Muscle of leg (tissue), 11 donors: ENCODE results near the gene ZFC3H1. TPM values are rescaled to one million over a fixed set of nuclear protein-coding genes. Genes with fewer than 3 reads are reported as not detected.
A peak's percentile ranks its signal among the peaks of the same experiment; 100 is the strongest.
"Not testable (repeated sequence)": the region's sequence is repeated elsewhere in the genome, so short reads cannot be mapped to it uniquely, and the experiment has no call there.

Experiments used
- DNase-seq: peaks from one replicate; pipeline ENCODE4 v3.0.0; 2013
- H3K27ac ChIP-seq: one replicate; pipeline ENCODE4 v1.5.1; 2013; ENCODE audit warnings: mild to moderate bottlenecking, low read length, control low read depth
- H3K27me3 ChIP-seq: one replicate; pipeline ENCODE4 v1.6.1; 2013; ENCODE audit warnings: low read length; ENCODE audit not compliant: control insufficient read depth, insufficient read depth
- H3K36me3 ChIP-seq: one replicate; pipeline ENCODE4 v1.6.1; 2013; ENCODE audit warnings: low read length; ENCODE audit not compliant: control insufficient read depth, insufficient read depth
- H3K4me1 ChIP-seq: one replicate; pipeline ENCODE4 v1.6.1; 2013; ENCODE audit warnings: low read length; ENCODE audit not compliant: control insufficient read depth, insufficient read depth
- H3K4me3 ChIP-seq: one replicate; pipeline ENCODE4 v1.5.1; 2013; ENCODE audit warnings: low read length, control low read depth
- H3K9me3 ChIP-seq: replicated peaks from 2 replicates; pipeline ENCODE4 v1.6.1; 2013; ENCODE audit warnings: low read depth, low read length; ENCODE audit not compliant: control insufficient read depth
- WGBS: methylation state at CpG from one replicate; pipeline ENCODE4 v1.1.5; 2013; ENCODE audit warnings: missing lambda C conversion rate; ENCODE audit not compliant: insufficient coverage; 5-methylcytosine and 5-hydroxymethylcytosine counted together
- polyA plus RNA-seq, 8 donors: library from polyadenylated mRNA; unstranded; fragments of 120-200 nt; gene quantifications; one replicate each; pipeline versions ENCODE4 v1.2.1 to v1.2.3, GENCODE V29; 2013; ENCODE audit warnings: inconsistent platforms in 1 of 8, low replicate concordance in 1 of 8; ENCODE audit not compliant: insufficient read length in 8 of 8, insufficient read depth in 1 of 8
- total RNA-seq: library from RNA; stranded (reverse); fragments of 120-200 nt; gene quantifications from one replicate; pipeline ENCODE4 v1.2.4, GENCODE V29; 2013

The ZFC3H1 gene
- total and polyA plus RNA-seq, 9 donors: 25.5 to 44.3 (median 32.7) TPM

DNA sequence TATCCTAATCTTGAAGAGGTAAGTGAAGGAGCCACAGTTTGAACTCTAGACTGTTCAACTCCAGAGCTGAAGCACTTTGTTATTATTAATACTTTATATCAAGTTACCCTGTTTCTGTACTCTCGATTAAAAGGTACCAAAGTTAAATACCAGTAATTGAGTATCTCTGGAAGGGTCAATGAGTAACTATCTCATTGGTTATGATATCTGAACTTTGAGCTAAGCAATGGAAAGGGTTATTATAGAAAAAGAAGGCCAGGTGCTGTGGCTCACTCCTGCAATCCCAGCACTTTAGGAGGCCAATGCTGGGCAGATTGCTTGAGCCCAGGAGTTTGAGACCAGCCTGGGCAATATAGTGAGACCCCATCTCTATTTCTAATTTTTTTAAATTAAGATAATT is 32.1 kb upstream of the ZFC3H1 start:
- no CpG with 5 or more reads among the region's 1 CpG for WGBS
- no peak overlapping the region for H3K4me3 ChIP-seq
- H3K9me3 ChIP-seq: no peaks in the 10 kb centered on the region
- no peak for DNase-seq
- H3K36me3 ChIP-seq: peaks cover 23% of the 10 kb centered on the region
- no peak overlapping the region for H3K27ac ChIP-seq
- peaks cover 2% of the 10 kb centered on the region for H3K4me1 ChIP-seq
- H3K27me3 ChIP-seq: no peaks in the 10 kb centered on the region

DNA sequence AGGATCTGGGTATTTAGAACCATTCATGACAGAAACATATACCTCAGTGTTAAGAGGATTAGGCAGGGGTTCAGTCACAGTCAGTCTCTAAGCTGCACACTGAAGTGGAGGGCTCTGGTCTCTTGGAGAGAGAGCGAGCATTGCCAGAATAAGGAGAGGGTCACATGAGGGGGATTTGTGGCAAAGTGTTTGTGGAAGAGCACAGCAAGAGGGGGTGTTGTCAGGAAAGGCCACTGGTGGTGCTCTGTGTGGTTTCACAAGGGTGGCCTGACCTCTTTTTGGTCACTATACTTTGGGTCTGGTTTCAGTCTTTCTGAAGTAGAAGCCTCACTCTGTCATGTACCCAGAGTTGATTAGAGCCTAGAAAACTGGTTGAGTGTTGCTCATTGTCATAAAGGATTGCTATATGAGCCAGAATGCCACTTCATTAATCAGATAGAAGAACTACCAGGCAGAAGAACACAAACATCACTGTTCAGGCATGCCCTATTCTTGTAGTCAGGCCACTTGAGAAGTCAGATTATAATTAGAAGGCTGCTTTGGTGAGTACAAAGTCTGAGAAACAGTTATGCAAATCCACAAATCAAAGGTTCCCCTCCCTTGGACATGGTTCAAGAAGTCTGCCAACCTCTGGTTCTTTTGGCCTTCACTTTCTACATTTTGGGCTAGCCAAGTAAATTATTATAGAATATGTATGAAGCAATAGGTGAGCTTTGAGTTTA is 30.6 kb upstream of the ZFC3H1 start:
- Histone ChIP-seq H3K27me3 (no peaks in the 10 kb centered on the region), H3K36me3 (peaks cover 13% of the 10 kb centered on the region), H3K4me3 (no peak overlapping the region), H3K4me1 (peaks cover 2% of the 10 kb centered on the region), H3K27ac (peak overlapping the region; percentile 43), H3K9me3 (no peaks in the 10 kb centered on the region)
- 100% methylated on average over 1 of the region's 1 CpG for WGBS
- no peak for DNase-seq

DNA sequence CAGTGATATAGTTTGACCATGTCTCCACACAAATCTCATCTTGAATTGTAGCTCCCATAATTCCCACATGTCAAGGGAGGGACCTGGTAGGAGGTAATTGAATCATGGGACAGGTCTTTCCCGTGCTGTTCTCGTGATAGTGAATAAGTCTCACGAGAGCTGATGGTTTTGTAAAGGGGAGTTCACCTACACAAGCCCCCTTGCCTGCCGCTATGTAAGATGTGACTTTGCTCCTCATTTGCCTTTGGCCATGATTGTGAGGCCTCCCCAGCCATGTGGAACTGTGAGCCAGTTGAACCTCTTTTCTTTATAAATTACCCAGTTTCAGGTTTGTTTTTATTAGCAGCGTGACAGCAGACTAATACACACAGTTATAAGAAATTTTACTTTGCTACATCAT is 30.0 kb upstream of the ZFC3H1 start:
- not testable (repeated sequence) for H3K27ac ChIP-seq, H3K27me3 ChIP-seq, H3K9me3 ChIP-seq, DNase-seq, H3K36me3 ChIP-seq, H3K4me3 ChIP-seq, H3K4me1 ChIP-seq
- no CpG with 5 or more reads among the region's 5 CpGs for WGBS

DNA sequence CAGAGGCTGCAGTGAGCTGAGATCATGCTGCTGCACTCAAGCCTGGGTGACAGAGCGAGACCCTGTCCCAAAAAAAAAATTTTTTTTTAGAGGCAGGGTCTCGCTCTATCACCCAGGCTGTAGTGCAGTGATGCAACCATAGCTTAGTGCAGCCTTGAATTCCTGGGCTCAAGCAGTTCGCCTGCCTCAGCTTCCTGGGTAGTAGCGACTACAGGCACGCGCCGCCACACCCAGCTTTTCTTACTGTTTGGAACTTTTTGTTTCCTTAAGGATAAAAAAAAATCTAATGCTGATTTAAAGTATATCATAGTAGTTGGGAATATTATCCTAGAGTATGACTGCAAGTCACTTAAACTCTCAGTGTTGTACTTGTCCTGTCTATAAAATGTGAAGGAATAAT is 29.5 kb upstream of the ZFC3H1 start:
- H3K27ac ChIP-seq: no peak overlapping the region
- 100% methylated on average over 2 of the region's 7 CpGs for WGBS
- no peak for DNase-seq
- peaks cover 4% of the 10 kb centered on the region for H3K36me3 ChIP-seq
- H3K27me3 ChIP-seq: no peaks in the 10 kb centered on the region
- no peaks in the 10 kb centered on the region for H3K9me3 ChIP-seq
- H3K4me1 ChIP-seq: peaks cover 5% of the 10 kb centered on the region
- H3K4me3 ChIP-seq: no peak overlapping the region

DNA sequence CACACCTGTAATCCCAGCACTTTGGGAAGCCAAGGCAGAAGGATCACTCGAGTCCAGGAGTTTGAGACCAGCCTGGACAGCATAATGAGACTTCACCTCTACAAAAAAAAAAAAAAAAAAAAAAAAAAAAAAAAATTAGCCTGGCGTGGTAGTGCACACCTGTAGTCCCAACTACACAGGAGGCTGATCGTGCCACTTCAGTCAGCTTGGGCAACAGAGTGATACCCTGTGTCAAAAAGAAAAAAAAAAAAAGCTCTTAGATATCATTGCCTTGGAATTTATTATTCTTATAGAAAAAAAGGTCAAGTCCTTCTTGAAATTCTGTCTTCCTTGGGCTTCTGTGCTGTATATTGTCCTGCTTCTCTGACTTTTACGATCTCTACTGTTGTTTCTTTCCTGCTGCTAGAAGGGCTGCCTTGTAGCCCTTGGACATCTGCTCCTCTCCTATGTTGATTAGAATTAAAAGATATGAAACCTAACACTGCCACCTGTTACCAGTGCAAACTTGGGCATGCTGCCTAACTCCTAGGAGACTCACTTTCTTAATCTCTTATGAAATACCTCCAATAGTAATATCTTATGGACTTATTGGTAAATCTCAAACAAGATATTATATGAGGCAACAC is 28.0 kb upstream of the ZFC3H1 start:
- H3K4me3 ChIP-seq: no peak overlapping the region
- WGBS: no CpG with 5 or more reads among the region's 4 CpGs
- H3K4me1 ChIP-seq: peaks cover 11% of the 10 kb centered on the region
- no peak for DNase-seq
- H3K9me3 ChIP-seq: no peaks in the 10 kb centered on the region
- no peaks in the 10 kb centered on the region for H3K27me3 ChIP-seq
- H3K36me3 ChIP-seq: no peaks in the 10 kb centered on the region
- H3K27ac ChIP-seq: no peak overlapping the region

DNA sequence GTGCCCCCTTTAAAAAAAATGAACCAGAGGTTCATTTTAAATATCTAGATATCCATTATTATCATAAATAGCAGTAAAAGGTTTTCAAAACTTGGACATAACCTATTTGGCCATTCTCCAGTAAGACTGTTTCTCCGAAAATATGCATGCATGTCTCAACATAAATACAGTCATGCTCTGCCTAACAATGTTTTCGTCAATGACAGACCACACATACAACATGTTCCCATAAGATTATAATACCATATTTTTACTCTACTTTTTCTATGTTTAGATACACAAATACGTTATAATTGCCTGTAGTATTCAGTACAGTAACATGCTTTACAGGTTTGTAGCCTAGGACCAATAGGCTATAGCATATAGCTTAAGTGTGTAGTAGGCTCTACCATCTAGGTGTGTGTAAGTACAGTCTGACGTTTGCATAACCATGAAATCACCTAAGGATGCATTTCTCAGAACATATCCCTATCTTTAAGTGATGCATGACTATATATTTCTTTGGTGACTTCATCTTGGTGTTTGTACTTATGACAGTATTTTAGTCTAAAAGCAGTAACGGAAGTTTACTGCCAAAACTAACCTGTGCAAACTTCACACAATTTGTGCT is 25.4 kb upstream of the ZFC3H1 start:
- H3K4me1 ChIP-seq: peaks cover 11% of the 10 kb centered on the region
- H3K36me3 ChIP-seq: no peaks in the 10 kb centered on the region
- H3K27ac ChIP-seq: no peak overlapping the region
- H3K9me3 ChIP-seq: no peaks in the 10 kb centered on the region
- 50% methylated on average over 1 of the region's 5 CpGs for WGBS
- H3K27me3 ChIP-seq: no peaks in the 10 kb centered on the region
- H3K4me3 ChIP-seq: no peak overlapping the region
- DNase-seq: no peak

DNA sequence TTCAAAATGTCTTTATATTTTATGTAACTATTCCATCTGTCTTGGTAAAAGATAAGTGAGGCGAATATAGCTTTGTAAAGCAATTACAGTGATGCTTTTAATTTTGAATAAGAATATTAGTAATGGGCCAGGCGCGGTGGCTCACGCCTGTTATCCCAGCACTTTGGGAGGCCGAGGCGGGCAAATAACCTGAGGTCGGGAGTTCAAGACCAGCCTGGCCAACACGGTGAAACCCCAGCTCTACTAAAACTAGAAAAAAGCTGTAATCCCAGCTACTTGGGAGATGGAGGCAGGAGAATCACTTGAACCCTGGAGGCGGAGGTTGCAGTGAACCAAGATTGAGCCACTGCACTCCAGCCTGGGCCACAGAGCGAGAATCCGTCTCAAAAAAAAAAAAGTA is 23.5 kb upstream of the ZFC3H1 start:
- H3K27ac ChIP-seq: not testable (repeated sequence)
- peak overlapping the region; percentile 80 for H3K4me3 ChIP-seq

DNA sequence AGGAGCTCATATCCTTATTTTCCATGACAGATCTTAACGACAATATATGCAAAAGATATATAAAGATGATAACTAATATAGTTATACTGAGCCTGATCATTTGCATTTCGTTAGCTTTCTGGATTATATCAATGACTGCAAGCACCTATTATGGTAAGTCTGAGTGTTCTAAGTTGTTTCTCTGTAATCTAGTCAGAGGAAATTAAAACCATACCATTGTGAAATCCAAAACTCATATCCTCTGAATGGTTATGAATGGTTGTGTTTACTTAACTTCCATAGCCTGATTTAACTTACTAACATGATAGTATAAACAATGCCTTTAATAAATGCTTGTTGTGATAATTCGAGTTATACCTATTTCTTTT is 23.0 kb upstream of the ZFC3H1 start:
- H3K36me3 ChIP-seq: no peaks in the 10 kb centered on the region
- H3K9me3 ChIP-seq: no peaks in the 10 kb centered on the region
- peaks cover 11% of the 10 kb centered on the region for H3K4me1 ChIP-seq
- no peaks in the 10 kb centered on the region for H3K27me3 ChIP-seq
- WGBS: no CpG with 5 or more reads among the region's 3 CpGs
- H3K27ac ChIP-seq: peak overlapping the region; percentile 92
- H3K4me3 ChIP-seq: peak overlapping the region; percentile 80
- no peak for DNase-seq

More for the DNA sequence above, 23.5 kb upstream of the ZFC3H1 start:
- not testable (repeated sequence) for H3K36me3 ChIP-seq, H3K9me3 ChIP-seq, H3K27me3 ChIP-seq, DNase-seq
- WGBS: 100% methylated on average over 3 of the region's 11 CpGs
- H3K4me1 ChIP-seq: peaks cover 11% of the 10 kb centered on the region

DNA sequence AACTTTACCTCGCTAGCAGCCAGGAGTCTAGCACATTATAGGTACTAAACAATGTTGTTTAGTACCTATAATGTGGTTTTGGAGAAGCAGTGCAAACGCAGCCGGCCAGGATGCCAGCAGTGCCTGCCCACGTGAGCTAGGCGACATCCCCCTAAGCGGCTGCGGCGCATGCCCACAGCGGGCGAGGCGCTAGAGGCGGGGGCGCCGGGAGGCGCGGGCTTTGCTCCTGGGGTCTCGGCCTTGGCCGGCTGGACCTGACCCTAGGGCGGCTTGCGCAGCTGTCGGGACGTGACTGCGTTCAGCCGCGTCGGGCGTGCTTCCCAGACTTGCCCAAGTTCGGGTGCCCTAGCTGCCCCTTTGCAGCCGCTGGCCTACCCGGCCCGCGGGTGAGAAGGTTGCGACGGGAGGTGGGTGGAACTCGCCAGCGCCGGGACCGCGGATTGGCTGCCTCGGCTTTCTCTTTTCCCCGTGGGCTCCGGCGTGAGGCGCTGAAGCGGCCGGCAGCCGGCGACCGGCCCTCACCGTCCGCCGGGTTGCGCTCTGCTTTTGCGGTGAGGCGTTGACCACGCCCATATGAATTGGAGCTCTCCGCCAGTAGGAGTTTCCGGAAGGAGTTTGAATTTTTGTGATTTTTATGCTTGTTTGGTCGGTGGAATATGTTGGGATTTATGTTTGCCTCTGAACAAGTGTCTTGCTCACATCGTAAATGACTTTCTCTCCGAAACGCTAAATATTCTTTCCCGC is 22.4 kb upstream of the ZFC3H1 start, which contains the start of gene TMEM19:
Gene TMEM19, plus strand, starts transcription at position 169 of the 744 bp plus-strand sequence. CDS start 599 bp downstream, outside the sequence.
- peak; percentile 96 for DNase-seq
- under 1% methylated on average over 48 of the region's 63 CpGs for WGBS
- Histone ChIP-seq H3K36me3 (no peaks in the 10 kb centered on the region), H3K27me3 (no peaks in the 10 kb centered on the region), H3K4me1 (peaks cover 11% of the 10 kb centered on the region), H3K9me3 (no peaks in the 10 kb centered on the region), H3K27ac (peak within 1 kb of the TSS; percentile 92), H3K4me3 (peak within 1 kb of the TSS; percentile 80)
